Nephron (organoid): ENCODE data around the gene SCN1A.
"Not testable (repeated sequence)": the region's sequence is repeated elsewhere in the genome, so short reads cannot be mapped to it uniquely, and the experiment has no call there.

Experiments
- H3K27ac Mint-ChIP-seq, 3 experiments: 2 replicates each; pipeline ENCODE4 v1.8.0; 2020; ENCODE audit warnings: mixed read lengths in 3 of 3, mild to moderate bottlenecking in 2 of 3, moderate library complexity in 1 of 3
- H3K27me3 Mint-ChIP-seq: 2 replicates; pipeline ENCODE4 v1.8.0; 2021; ENCODE audit warnings: low read depth, mild to moderate bottlenecking, moderate library complexity, mixed read lengths
- H3K36me3 Mint-ChIP-seq: 2 replicates; pipeline ENCODE4 v1.8.0; 2020; ENCODE audit warnings: low read depth, mixed read lengths
- H3K4me1 Mint-ChIP-seq: 2 replicates; pipeline ENCODE4 v1.8.0; 2020; ENCODE audit warnings: mixed read lengths
- H3K4me3 Mint-ChIP-seq, 3 experiments: 2 replicates each; pipeline ENCODE4 v1.8.0; 2020; ENCODE audit warnings: mild to moderate bottlenecking in 3 of 3, mixed read lengths in 3 of 3, moderate library complexity in 2 of 3
- H3K9me3 Mint-ChIP-seq: 2 replicates; pipeline ENCODE4 v1.8.0; 2020; ENCODE audit warnings: mixed read lengths
- CTCF ChIP-seq, 3 experiments: fragments of 200-600 bp; sonication (generic); IDR thresholded peaks; one replicate each; pipeline ENCODE4 v1.5.0; 2021; ENCODE audit warnings: antibody characterized with exemption in 3 of 3; ENCODE audit not compliant: unreplicated experiment in 3 of 3

The SCN1A gene

GRCh38 chr2:166148500-166149400 is 20.9 kb upstream of the SCN1A start:
- Mint-ChIP-seq H3K4me3 (no peak overlapping the region), H3K27ac (no peak overlapping the region), H3K36me3 (no peaks in the 10 kb centered on the region), H3K4me1 (no peaks in the 10 kb centered on the region), H3K27me3 (peaks cover 9% of the 10 kb centered on the region), H3K9me3 (no peaks in the 10 kb centered on the region)
- no peak for TF ChIP-seq CTCF (IDR thresholded peaks at IDR 0.05; ENCODE audit: unreplicated experiment in 3 of 3)

DNA sequence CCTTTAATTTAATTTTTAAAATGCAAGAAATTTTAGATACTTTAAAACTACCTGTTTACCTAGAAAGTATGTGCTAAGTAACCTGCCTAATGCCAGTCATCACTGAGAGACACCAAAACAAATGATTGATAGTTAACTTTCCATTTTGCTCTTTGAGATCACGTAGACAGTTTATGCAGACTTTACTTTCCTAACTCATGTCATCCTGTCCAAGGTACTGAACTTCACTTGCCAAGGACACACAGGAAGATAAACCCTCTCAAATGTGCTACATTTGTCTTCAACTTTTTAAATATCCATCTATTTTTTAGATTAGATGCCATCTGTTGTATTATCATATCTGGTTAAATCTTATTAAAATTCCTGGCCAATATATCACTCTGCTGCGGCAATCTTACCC is 20.1 kb upstream of the SCN1A start:
- Mint-ChIP-seq H3K27me3 (peaks cover 9% of the 10 kb centered on the region), H3K27ac (no peak overlapping the region), H3K36me3 (no peaks in the 10 kb centered on the region), H3K4me1 (no peaks in the 10 kb centered on the region), H3K9me3 (no peaks in the 10 kb centered on the region), H3K4me3 (no peak overlapping the region)
- no peak for TF ChIP-seq CTCF (IDR thresholded peaks at IDR 0.05; ENCODE audit: unreplicated experiment in 3 of 3)

DNA sequence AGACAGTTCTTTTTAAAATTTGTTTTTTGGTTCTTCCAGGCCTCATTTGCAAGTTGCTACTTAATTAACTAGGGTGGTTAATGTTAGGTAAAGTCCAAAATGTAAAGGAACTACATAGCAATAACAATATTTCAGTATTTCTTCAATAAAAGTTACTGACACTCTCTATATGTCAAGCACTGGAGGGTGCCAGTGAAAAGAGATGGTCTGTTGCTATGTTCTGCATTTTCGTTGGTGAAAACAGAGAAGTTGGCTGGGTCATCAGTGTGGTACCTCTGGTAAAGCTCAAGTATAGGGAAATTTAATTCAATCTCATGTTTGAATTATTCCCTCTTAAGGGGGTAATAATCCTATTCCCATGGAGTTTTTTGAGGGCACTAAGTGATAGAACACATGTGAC is 16.3 kb upstream of the SCN1A start:
- Mint-ChIP-seq H3K27ac (no peak overlapping the region), H3K36me3 (no peaks in the 10 kb centered on the region), H3K4me1 (no peaks in the 10 kb centered on the region), H3K27me3 (peaks cover 5% of the 10 kb centered on the region), H3K9me3 (no peaks in the 10 kb centered on the region), H3K4me3 (no peak overlapping the region)
- no peak for TF ChIP-seq CTCF (IDR thresholded peaks at IDR 0.05; ENCODE audit: unreplicated experiment in 3 of 3)

DNA sequence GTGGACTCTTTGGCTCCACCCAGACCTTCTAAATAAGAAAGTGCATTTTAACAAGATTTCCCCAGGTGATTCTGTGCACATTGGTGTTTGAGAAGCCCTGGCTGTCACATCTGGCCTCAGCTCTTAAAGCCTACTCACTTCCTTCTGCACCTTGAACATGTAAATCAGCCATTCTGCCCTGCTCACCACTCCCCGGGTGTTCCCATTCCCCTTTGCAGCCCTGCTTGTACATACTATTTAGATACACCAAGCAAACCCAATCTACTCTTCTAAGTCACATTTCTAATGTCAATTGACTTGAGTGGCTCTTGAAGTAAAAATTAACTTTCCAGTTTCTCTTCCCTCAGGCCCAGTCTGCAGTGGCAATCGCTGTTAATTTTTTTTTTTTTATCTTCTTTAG is 13.1 kb upstream of the SCN1A start:
- TF ChIP-seq CTCF (IDR thresholded peaks at IDR 0.05; ENCODE audit: unreplicated experiment in 3 of 3), result no peak
- no peaks in the 10 kb centered on the region for H3K27me3 Mint-ChIP-seq
- no peak overlapping the region for H3K4me3 Mint-ChIP-seq
- peak overlapping the region in 1 of 3 experiments; percentile 4 for H3K27ac Mint-ChIP-seq
- H3K9me3 Mint-ChIP-seq, result no peaks in the 10 kb centered on the region
- no peaks in the 10 kb centered on the region for H3K36me3 Mint-ChIP-seq
- no peaks in the 10 kb centered on the region for H3K4me1 Mint-ChIP-seq

- no peaks in the 10 kb centered on the region for H3K27me3 Mint-ChIP-seq
- no peak overlapping the region for H3K27ac Mint-ChIP-seq
- H3K9me3 Mint-ChIP-seq, result no peaks in the 10 kb centered on the region
- no peak for TF ChIP-seq CTCF (IDR thresholded peaks at IDR 0.05; ENCODE audit: unreplicated experiment in 3 of 3)
- no peaks in the 10 kb centered on the region for H3K4me1 Mint-ChIP-seq
- H3K4me3 Mint-ChIP-seq, result no peak overlapping the region
- no peaks in the 10 kb centered on the region for H3K36me3 Mint-ChIP-seq
Observed at GRCh38 chr2:166140475-166140874, 12.7 kb upstream of the SCN1A start.

DNA sequence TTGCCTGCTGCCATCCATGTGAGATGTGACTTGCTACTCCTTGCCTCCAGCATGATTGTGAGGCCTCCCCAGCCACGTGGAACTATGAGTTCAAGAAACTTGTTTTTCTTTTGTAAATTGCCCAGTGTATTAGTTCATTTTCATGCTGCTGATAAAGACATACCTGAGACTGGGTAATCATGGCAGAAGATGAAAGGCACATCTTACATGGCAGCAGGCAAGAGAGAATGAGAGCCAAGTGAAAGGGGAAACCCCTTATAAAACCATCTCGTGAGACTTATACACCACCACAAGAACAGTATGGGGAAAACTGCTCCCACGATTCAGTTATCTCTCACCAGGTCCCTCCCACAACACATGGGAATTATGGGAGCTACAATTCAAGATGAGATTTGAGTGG is 11.7 kb upstream of the SCN1A start:
- H3K36me3 Mint-ChIP-seq, H3K9me3 Mint-ChIP-seq, H3K4me3 Mint-ChIP-seq, H3K27ac Mint-ChIP-seq, H3K27me3 Mint-ChIP-seq, H3K4me1 Mint-ChIP-seq: not testable (repeated sequence)
